Colonic mucosa (tissue), 4 donors: Measurements from ENCODE around the gene SLIT2. TPM values are rescaled to one million over a fixed set of nuclear protein-coding genes. Genes with fewer than 3 reads are reported as not detected.

Experiments used
- DNase-seq: peaks from one replicate; pipeline ENCODE4 v3.0.0-alpha.2; 2020
- H3K27ac ChIP-seq: fragments of 200-600 bp; one replicate; pipeline ENCODE4 v1.8.0; 2021
- H3K27me3 ChIP-seq: fragments of 200-600 bp; one replicate; pipeline ENCODE4 v1.8.0; 2021
- H3K36me3 ChIP-seq: fragments of 200-600 bp; one replicate; pipeline ENCODE4 v1.8.0; 2021
- H3K4me1 ChIP-seq: fragments of 200-600 bp; one replicate; pipeline ENCODE4 v1.8.0; 2021; ENCODE audit warnings: mild to moderate bottlenecking
- H3K4me3 ChIP-seq: fragments of 200-600 bp; one replicate; pipeline ENCODE4 v1.8.0; 2021
- H3K9ac ChIP-seq, 2 donors: one replicate each; pipeline ENCODE4 v1.7.0; 2013; ENCODE audit warnings: control low read depth in 2 of 2, low read depth in 2 of 2, low read length in 2 of 2
- H3K9me3 ChIP-seq: fragments of 200-600 bp; one replicate; pipeline ENCODE4 v1.8.0; 2021
- intact Hi-C: fragments of 100-400 bp; cut with DNase I; formaldehyde crosslinking; loops from one replicate; pipeline ENCODE4 v1.14.1; 2022
- total RNA-seq, 2 donors: library from RNA; stranded (reverse); fragmentation: NEBNext Ultra II Directional in 1 of 2; extraction: Animal tissue kit (Norgen Biotek cat#: 25700) in 1 of 2; gene quantifications; one replicate each; pipeline ENCODE4 v1.2.1, GENCODE V29; 2021
- TF ChIP-seq, protein P1 (sequence below): fragments of 200-600 bp; IDR thresholded peaks from one replicate; pipeline ENCODE4 v1.8.0; 2022; ENCODE audit warnings: antibody characterized with exemption, mild to moderate bottlenecking
- donor health status: healthy.
- donor health status: DM: no; HTN: no; CAD: no.
- donor health status: DM: no; HTN: no; CAD: no.

SLIT2 gene
- total RNA-seq, 2 donors from 2014 or later, result 2.0 to 4.4 TPM

DNA sequence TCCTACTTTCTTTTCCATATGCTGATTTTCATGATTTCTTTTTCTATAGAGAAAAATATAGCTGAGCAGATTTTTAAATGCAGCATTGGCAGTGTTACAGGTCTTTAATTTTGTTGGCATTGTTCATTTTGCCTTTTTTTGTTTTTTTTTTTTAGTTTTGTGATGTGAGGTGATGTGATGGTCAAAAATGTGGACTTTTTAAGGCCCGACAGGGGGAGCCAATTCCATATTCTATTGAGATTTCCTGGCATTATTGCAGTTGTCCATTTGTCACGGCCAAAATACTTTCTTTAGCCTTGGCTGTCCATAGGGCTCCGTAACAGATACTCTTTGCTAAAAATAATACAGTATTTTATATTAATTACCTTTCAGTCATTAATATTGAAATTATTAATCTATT is 47.8 kb downstream of the SLIT2 start:
- DNase-seq, result no peak
- TF ChIP-seq, protein P1, sequence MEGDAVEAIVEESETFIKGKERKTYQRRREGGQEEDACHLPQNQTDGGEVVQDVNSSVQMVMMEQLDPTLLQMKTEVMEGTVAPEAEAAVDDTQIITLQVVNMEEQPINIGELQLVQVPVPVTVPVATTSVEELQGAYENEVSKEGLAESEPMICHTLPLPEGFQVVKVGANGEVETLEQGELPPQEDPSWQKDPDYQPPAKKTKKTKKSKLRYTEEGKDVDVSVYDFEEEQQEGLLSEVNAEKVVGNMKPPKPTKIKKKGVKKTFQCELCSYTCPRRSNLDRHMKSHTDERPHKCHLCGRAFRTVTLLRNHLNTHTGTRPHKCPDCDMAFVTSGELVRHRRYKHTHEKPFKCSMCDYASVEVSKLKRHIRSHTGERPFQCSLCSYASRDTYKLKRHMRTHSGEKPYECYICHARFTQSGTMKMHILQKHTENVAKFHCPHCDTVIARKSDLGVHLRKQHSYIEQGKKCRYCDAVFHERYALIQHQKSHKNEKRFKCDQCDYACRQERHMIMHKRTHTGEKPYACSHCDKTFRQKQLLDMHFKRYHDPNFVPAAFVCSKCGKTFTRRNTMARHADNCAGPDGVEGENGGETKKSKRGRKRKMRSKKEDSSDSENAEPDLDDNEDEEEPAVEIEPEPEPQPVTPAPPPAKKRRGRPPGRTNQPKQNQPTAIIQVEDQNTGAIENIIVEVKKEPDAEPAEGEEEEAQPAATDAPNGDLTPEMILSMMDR, result no peak
- Histone ChIP-seq H3K9ac (no peak overlapping the region), H3K4me1 (no peaks in the 10 kb centered on the region), H3K27me3 (no peaks in the 10 kb centered on the region), H3K36me3 (no peaks in the 10 kb centered on the region), H3K27ac (no peak overlapping the region), H3K9me3 (no peaks in the 10 kb centered on the region), H3K4me3 (no peak overlapping the region)
- intact Hi-C loops, result no loop called here

DNA sequence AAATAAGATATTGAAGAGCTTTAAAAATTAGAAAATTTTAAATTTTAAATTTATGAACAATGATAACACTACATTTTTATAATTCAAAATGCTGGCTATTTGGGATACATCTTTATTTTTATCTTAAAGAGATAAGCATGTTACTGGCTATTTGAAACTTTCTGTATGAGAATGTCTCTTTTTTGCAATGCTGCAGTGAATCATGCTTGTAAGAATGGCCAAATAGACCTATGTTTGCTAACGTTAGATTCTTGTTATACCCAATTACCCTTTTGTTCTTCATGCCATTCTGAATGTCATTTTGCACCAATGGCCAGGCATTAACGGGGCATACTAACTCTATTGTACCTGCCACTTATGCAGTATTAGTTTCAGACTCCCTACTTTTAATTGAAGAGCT is 49.5 kb downstream of the SLIT2 start:
- H3K4me1 ChIP-seq, result no peaks in the 10 kb centered on the region
- no peaks in the 10 kb centered on the region for H3K36me3 ChIP-seq
- H3K9me3 ChIP-seq, result no peaks in the 10 kb centered on the region
- no peak for DNase-seq
- H3K27ac ChIP-seq, result no peak overlapping the region
- intact Hi-C loops, result no loop called here
- H3K9ac ChIP-seq, result no peak overlapping the region
- TF ChIP-seq, protein P1, result no peak
- H3K27me3 ChIP-seq, result no peaks in the 10 kb centered on the region
- no peak overlapping the region for H3K4me3 ChIP-seq
